Ovary (tissue), 3 donors: ENCODE data around the gene IVL.

Source experiments
- CTCF ChIP-seq, 3 donors: fragments of 450-650 bp in 2 of 3; fragments of 200-600 bp in 1 of 3; IDR thresholded peaks; one replicate each; pipeline versions ENCODE4 v1.5.1 to v1.8.0; 2016 to 2022; ENCODE audit warnings: antibody characterized with exemption in 3 of 3, mild to moderate bottlenecking in 1 of 3
- EP300 ChIP-seq: sonication (generic); formaldehyde crosslinking; IDR thresholded peaks from one replicate; pipeline ENCODE4 v1.6.1; 2017; ENCODE audit warnings: antibody characterized with exemption
- POLR2A ChIP-seq: fragments of 450-650 bp; IDR thresholded peaks from one replicate; pipeline ENCODE4 v1.6.1; 2017; ENCODE audit warnings: antibody characterized with exemption, mild to moderate bottlenecking, moderate library complexity
- donor health status: DM: no; HTN: no; CAD: no.

DNA sequence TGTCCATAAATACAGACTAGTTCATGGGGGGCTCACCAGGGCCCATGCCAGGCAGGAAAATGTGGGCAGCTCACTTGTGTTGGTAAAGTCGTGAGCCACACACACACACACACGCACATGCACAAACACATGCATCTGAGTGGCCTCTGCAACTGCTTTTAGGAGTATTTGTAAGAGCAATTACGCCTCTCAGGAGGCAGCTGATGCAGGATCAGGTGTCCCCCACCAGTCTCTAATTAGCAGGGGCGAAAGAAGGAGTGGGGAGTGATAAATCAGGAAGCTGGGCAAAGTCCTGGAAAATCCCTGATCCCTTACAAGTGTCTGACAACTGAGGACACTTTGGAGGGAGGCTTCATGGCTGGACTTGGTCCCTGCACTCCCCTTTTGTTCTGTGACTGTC, 5.7 kb upstream of the IVL start:
- no peak for TF ChIP-seq EP300
- TF ChIP-seq CTCF (IDR thresholded peaks at IDR 0.05): no peak
- TF ChIP-seq POLR2A: no peak
